ENCODE results near the gene TMEM145. TPM values are rescaled to one million over a fixed set of nuclear protein-coding genes. Genes with fewer than 3 reads are reported as not detected.
"Not testable (repeated sequence)": the region's sequence is repeated elsewhere in the genome, so short reads cannot be mapped to it uniquely, and the experiment has no call there.

Gene TMEM145
- total RNA-seq, 1 experiment from 2014 or later, result not detected

DNA sequence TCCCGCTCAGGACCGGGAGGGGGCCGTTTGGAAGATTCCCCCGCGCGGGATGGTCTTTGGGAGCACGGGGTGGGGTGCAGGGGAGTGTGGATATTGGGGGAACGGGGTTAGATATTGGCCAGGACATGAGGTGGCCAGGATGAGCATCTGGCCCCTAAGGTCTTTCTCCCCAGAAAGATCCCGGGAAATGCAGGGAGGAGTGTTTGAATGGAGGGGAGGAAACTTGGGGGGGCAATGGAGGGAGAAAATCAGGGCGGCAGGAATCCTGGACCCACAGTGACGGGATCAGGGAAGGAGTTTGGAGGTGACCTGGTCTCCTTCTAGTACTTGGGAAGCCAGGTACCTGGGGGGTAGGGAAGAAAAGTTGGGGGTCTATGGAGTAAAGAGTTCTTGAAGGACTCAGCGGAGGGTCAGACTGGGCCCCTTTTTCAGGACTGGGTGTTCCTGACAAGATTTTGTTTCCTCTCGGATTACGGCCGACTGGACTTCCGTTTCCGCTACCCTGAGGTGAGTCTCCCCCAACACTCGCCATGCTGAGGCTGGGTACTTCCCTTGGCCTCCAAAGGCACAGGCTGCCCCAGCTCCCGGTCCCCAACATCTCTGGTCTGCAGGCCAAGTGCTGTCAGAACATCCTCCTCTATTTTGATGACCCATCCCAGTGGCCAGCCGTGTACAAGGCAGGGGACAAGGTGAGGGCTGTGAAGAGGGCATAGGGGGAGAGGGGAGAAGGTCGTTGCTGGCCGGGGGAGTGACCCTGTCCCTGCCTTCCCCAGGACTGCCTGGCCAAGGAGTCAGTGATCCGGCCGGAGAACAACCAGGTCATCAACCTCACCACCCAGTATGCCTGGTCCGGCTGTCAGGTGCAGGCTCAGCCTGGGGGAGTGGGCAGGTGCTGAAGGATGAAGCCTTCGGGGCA, 989 bp downstream of the TMEM145 start:
- DNase-seq (ENCODE audit: low read depth), result no peak

DNA sequence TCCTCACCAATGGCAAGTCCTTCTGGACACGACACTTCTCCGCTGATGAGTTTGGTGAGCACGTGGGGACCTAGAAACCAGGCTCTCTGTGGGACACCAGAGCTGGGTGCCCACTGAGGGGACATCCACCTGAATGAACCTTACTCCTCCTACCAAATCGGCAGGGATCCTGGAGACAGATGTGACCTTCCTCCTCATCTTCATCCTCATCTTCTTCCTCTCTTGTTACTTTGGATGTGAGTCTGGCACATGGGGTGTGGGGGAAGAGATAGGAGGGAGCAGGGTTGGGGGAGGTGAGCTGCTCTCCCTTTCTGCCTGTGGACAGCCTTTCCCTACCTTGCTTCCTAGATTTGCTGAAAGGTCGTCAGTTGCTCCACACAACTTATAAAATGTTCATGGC, 1.9 kb downstream of the TMEM145 start:
- DNase-seq (ENCODE audit: low read depth), result no peak

DNA sequence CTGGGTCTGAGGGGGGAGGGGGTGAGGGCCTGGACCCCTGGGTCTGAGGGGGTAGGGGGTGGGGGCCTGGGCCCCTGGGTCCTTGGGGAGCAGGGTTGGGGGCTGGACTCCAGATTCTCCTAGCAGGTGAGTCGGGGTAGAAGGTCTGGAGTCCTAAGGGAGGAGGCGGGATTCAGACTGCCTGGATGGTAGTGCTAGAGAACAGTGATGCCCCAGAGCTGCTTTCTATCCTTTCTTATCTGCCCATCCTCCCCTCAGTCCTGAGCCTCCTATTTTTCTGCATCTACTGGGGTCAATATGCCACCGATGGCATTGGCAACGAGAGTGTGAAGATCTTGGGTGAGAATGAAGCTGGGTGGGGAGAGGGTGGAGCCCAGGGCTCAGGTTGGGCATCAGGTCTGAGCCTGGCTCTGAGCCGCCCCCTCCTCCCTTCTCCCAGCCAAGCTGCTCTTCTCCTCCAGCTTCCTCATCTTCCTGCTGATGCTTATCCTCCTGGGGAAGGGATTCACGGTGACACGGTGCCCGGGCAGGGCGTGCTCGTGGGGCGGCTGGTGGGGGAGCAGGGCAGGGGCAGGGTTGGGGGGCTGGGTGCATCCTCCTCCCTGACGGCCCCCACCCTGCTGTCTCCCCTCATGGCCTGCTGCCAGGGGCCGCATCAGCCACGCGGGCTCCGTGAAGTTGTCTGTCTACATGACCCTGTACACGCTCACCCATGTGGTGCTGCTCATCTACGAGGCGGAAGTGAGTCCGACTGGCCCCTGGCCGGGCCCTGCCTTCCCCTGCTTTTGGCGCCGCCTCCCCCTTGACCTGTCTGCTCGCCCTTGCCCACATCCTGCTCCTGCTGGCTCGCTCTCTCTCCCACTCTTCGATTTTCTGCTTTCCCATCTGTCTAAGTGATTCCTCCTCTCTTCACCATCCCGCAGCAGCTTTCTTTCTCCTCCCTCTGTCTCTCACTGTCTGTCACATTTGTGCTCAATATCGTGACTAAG, 3.4 kb downstream of the TMEM145 start:
- DNase-seq (ENCODE audit: low read depth), result peak; percentile 56

DNA sequence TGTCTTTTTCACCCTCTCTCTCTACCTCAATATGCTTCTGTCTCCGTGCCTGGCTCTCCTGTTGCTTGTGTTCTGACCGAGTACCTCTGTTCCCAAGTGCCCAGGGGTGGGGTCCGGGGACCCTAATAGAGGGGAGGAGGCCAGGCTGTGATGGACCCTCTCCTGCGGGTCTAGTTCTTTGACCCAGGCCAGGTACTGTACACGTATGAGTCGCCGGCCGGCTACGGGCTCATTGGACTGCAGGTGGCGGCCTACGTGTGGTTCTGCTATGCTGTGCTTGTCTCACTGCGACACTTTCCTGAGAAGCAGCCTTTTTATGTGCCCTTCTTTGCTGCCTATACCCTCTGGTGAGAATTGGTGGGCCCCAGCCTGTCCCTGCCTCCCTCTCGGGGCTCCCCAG, 4.4 kb downstream of the TMEM145 start:
- no peak for DNase-seq (ENCODE audit: low read depth)

DNA sequence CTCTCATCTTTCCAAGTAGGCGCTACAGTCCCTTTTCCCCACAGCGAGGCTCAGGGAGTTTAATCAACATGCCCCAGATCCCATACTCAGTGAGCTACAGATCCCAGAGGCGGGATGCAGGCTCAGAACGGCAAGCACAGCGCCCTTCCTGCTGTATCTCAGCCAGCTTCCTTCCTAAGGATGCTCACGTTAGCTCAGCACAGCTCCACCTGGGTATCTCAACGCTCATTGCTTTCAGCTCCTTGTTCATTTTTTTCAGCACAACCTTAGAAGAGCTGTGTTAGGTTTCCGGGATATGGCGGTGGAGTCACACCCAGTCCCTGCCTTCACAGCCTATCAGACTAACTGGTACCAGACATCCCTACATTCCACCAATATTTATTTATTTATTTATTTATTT, 9.2 kb downstream of the TMEM145 start:
- DNase-seq (ENCODE audit: low read depth), result no peak

DNA sequence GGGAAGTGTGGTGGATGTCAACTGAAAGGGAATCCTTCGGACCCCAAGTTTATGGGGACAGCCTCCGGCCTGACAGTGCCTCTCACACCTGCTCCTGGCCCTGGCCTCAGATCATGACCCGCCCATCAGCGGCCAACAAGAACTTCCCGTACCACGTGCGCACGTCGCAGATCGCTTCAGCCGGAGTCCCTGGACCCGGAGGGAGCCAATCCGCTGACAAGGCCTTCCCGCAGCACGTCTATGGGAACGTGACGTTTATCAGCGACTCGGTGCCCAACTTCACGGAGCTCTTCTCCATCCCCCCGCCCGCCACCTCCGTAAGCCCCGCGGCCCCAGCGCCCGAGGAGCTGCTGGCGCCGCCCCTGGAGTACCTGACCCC, 10.4 kb downstream of the TMEM145 start:
- DNase-seq (ENCODE audit: low read depth), result no peak

DNA sequence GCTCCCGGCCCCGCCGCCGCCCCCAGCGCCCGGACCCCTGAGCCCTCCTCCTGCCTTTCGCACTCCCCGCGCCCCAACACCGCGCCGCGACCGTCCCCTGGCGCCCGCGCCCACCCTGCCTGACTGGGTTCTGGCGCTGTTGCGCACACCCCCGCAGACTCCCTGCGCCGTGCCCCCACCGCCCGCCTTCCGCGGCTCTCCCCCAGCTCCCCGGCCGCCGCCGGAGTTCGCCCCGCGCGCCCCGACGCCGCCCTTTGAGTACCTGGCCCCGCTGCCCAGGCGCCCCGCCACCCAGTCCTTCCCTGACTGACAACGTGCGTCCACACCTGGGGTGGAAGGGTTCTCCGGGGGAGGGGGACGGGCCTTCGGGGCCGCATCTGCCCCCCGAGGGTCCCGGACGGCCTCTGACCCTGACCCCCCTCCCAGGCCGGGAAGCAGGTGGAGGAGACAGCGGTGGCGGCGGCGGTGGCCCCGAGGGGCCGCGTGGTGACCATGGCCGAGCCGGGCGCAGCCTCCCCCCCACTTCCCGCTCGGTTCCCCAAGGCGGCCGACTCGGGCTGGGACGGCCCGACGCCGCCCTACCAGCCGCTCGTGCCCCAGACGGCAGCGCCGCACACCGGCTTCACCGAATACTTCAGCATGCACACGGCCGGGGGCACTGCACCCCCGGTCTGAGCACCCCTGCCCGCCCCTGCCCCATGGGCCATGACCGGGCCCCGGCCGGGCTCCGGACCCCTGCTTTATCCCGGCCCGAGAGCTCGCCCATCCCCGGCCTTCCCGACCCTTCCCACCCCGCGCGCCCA, 10.9 kb downstream of the TMEM145 start:
- DNase-seq (ENCODE audit: low read depth), result no peak

DNA sequence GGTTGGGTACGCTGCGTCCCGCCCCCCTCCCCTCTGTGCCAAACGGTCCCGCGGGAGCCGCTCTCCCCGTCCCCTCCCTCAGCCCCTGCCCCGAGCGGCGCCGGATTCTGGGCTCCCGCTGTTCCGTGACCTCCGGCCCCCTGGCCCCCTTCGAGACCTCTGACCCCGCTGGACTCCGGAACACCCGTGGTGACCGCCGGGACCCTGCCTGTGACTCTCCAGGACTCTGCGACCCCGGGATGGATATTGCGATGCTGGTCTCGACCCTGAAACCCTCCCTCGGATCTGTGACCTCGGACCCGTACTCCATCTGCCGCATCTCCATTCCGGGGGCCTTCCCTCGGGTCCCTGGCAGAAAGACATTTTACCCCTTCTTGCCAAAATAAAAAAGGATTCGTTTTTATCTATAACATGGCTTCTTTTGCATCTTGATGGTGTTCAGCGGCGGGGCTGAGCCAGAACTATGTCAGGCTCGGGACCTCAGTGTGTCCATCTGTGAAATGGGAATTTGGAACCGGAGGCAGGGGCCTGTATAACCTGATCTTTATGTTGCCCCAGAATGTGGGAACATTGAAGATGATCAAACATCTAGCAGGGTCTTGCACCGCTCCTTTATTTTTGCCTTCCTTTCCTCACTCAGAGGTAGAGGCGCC, 11.7 kb downstream of the TMEM145 start:
- no peak for DNase-seq (ENCODE audit: low read depth)

DNA sequence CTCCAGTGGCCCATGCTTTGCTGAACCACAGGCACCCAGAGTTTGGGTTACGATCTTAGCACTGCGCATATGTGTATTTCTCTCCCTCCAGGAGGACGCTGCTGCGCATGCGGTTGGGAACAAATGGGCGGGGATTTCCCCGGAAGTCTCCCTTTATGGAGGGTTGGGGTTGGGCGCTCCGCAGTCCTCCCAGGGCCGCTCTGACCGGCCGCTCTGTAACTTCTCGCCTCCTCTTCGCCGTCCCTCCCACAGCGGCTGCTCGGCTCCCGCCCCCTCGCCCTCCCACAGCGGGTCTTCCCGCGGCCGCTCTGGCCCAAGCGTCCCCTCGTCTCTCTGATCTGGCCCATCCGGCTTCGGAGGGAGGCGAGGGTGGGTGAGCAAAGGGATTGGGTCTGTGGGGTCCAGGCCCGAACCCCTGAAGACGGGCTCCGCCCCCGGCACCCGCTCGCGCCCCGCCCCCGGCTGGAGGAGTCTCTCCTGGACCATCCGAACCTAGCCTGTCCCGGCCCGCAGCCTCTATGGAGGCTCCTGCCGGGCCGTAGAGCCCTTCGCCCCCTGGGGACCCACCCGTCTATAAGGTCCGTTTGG, 12.3 kb downstream of the TMEM145 start, which contains the start of gene MEGF8:
MEGF8 (plus strand) TSS at position 328 of the 588 bp plus-strand sequence. CDS start 609 bp downstream, outside the sequence.
- DNase-seq (ENCODE audit: low read depth), result peak; percentile 99

DNA sequence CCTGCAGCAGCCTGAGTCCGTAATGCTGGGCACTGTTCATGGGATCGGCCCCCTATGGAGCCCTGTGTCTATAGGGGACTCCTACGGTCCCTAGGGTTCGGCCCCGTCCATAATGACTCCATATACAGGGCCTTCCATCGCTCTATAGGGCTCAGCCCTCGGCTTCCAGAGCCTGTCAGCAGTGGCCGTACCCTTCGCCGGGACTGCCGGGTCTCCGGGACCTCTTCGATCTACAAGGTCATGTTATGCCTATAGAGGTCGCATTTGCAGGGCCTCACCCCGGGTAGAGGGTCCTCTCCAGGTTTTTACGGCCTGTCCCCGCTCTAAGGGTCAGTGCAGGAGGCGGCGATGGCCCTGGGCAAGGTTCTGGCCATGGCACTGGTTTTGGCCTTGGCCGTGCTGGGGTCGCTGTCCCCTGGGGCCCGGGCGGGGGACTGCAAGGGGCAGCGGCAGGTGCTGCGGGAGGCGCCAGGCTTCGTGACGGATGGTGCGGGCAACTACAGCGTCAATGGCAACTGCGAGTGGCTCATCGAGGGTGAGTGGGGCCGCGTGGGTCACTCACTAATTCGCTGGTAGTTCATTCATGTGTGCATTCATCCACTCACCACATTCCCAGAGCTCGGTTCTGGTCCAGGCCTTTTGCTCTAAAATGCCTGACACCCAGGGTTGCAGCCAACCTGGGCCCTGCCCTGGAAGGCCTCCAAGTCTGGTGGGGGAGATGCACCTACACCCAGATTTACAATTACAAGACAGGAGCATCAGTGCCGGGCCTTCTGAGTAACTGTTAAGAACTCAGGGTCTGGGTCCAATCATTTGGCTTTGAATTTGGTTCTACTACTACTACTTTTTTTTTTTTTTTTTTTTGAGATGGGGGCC, 13.0 kb downstream of the TMEM145 start:
- DNase-seq (ENCODE audit: low read depth), result peak; percentile 22

DNA sequence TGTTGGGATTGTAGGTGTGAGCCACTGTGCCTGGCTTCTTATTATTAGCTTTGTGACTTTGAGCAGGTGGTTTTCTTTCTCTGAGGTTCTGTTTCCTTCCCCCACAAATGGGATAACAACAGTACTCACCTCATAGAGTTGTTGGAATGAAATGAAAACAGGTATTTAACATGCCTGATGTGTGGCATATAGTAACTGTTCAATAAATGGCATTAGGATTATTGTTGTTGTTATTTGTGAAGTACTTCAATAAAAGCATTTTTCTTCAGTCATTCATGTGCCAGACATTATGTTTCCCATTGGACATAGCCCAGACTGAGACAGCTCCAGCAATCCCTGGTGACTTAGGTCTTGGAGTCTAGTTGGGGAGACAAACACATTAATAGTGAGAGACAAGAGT, 13.9 kb downstream of the TMEM145 start:
- no peak for DNase-seq (ENCODE audit: low read depth)

DNA sequence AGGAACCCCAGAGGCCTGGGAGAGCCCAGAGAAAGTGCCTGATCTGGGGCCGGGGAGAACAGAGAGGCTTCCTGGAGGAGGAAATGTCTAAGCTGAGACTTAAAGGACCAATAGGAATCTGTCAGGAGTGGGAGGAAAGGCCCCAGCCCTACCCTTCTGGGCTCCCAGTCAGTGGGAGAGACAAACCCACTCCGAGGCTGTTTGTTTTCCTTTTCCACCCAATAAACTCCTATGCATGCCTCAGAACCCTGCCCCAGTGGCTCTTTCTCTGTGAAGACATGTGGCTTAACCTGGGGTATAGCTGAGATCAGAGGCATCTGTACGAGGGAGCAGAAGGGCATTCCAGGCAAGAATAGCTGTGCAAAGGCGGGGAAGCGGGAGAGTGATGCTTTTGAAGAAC, 14.3 kb downstream of the TMEM145 start:
- no peak for DNase-seq (ENCODE audit: low read depth)

DNA sequence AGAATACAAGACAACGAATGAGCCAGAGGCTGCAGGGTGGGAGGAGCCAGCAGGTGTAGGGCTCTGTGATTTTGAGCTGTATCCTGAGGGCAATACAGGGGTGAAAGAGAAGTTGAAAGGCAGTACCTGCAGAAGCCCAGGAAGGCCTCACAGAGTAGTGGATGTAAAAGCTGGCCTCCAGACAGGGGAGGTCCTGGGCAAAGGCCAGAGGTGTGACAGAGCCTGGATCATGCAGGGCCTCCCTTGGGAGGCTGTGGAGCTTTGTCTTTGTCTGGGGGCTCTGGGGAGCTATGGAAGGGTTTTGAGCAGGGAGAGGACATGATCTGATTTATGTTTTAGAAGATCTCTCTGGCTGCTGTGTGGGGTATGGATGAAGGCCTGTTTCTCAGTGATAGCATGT, 15.0 kb downstream of the TMEM145 start:
- DNase-seq (ENCODE audit: low read depth), result no peak

DNA sequence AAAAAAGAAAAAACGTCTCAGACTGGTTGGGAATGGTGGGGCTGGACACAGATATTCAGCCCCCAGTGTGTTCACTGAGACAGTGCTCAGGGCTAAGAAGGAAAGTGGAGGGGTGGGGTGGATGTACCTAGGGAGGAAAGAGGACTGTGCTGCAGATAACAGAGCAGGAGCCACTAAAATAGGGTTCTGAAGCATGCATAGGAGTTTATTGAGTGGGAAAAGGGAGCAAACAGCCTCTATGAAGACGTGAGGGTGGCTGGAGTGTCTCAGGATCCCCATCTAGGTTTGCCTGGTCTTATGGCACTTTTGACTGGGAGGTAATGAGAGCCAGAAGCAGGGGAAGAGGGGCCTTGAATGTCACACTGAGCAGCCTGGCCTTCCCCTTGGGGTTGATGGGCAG, 15.7 kb downstream of the TMEM145 start:
- no peak for DNase-seq (ENCODE audit: low read depth)

DNA sequence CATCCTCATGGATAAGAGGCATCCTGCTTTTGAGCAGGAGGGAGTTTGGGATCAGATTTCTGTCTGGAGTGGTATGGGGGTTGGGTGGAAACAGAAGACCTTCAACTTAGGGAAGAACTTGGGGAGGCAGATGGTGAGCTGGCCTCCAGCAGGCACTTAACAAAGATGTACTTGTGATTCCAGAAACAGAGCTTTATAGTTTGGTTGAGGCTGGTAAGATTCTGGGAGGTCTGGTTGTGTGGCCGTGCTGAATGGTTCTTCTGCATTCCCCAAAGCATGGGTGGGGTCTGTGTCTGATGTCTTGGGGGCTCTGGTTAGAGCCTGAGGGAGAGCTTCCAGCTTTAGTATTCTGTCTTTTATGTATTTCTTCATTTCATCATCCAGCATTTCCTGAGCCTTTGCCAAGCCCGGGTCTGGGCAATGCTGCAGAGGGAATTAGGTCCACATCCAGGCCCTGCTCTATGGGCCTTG, 17.2 kb downstream of the TMEM145 start:
- DNase-seq (ENCODE audit: low read depth), result no peak

DNA sequence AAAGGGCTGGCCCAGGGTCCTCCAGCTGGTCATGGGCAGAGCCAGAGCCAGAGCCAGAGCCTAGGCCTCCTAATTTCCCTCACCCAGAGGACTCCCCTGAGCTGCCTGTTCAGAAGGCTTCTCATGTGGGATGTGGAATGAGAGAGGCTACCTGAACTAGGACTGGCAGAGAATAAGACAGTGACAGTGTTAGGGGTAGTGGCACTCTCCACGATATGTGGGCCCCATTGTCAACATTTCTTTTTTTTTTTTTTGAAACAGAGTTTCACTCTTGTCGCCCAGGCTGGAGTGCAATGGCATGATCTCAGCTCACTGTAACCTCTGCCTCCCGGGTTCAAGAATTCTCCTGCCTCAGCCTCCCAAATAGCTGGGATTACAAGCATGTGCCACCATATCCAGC, 18.2 kb downstream of the TMEM145 start:
- not testable (repeated sequence) for DNase-seq (ENCODE audit: low read depth)

DNA sequence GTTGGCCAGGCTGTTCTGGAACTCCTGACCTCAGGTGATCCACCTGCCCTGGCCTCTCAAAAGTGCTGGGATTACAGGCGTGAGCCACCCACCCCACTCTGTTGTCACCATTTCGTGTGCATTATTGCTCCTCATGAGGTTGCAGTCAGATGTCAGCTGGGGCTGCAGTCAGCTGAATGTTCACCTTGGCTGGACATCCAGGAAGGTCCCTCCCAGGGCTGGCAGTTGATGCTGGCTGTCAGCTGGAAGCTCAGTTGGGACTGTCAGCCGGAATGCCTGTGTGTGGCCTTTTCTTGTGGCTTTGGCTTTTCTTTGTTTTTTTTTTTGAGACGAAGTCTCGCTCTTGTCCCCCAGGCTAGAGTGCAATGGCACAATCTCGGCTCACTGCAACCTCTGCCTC, 18.9 kb downstream of the TMEM145 start:
- DNase-seq (ENCODE audit: low read depth), result no peak

DNA sequence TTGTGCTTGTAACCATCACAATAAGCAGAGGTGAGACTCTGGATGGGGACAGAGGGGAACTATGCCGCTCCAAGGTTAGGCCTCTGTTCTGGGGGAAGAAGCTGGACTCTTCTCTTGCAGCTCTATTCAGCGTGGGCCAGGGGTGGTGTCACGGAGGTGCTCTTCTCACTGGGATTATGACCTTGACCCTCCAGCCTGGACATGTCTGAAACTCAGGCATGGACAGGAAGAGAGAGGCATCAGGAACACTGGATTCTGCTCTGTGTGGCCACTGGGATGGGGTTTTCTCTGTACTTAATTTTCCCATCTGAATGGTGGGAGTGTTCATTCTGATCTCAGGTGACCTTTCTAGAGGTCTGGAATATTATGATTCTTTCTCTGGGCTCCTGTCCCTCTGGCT, 19.9 kb downstream of the TMEM145 start:
- no peak for DNase-seq (ENCODE audit: low read depth)

DNA sequence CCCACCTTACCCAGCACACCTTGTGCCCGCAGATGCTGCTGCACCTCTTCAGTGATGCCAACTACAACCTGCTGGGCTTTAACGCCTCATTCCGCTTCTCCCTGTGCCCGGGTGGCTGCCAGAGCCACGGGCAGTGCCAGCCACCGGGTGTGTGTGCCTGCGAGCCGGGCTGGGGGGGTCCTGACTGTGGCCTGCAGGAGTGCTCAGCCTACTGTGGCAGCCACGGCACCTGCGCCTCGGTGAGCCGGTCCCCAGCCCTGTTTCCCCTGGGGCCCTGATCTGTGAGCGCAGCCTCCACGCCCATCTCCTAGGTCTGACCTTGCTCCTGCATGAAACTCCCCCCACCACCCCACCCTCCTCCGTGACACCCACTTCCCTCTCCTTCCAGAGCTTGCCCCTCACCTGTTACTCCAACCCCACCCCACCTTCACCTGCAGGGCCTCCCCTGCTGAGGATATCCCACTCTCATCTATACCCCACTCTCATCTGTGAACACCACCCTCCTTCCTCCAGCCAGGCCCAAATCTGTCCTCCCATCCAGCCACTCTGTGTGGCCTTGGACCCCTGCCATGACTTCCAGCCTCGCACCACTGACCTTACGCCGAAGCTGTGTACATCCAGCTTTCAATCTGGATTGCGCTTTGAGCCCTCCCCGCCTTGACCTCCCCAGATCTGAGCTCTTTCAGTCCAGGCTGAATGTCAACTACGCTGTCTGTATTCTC, 21.0 kb downstream of the TMEM145 start:
- no peak for DNase-seq (ENCODE audit: low read depth)
